ENCODE data around the gene ANXA6. TPM values are rescaled to one million over a fixed set of nuclear protein-coding genes. Genes with fewer than 3 reads are reported as not detected.

Gene ANXA6
- total RNA-seq, 1 donor from 2014 or later = 27.7 TPM

GRCh38 chr5:151154931-151155774 is 2.4 kb downstream of the ANXA6 start:
- DNase-seq (ENCODE audit: low spot score, unreplicated experiment) = no peak
- Mint-ChIP-seq H3K4me3 (ENCODE audit: low read depth) (no peak overlapping the region), H3K4me1 (ENCODE audit: low read depth) (peaks cover 22% of the 10 kb centered on the region), H3K27me3 (peaks cover 20% of the 10 kb centered on the region), H3K9me3 (ENCODE audit: low read depth) (no peaks in the 10 kb centered on the region), H3K36me3 (ENCODE audit: insufficient read depth) (no peaks in the 10 kb centered on the region), H3K27ac (no peak overlapping the region)
- TF ChIP-seq, protein P1, sequence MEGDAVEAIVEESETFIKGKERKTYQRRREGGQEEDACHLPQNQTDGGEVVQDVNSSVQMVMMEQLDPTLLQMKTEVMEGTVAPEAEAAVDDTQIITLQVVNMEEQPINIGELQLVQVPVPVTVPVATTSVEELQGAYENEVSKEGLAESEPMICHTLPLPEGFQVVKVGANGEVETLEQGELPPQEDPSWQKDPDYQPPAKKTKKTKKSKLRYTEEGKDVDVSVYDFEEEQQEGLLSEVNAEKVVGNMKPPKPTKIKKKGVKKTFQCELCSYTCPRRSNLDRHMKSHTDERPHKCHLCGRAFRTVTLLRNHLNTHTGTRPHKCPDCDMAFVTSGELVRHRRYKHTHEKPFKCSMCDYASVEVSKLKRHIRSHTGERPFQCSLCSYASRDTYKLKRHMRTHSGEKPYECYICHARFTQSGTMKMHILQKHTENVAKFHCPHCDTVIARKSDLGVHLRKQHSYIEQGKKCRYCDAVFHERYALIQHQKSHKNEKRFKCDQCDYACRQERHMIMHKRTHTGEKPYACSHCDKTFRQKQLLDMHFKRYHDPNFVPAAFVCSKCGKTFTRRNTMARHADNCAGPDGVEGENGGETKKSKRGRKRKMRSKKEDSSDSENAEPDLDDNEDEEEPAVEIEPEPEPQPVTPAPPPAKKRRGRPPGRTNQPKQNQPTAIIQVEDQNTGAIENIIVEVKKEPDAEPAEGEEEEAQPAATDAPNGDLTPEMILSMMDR (IDR thresholded peaks at IDR 0.05; ENCODE audit: unreplicated experiment) = no peak

DNA sequence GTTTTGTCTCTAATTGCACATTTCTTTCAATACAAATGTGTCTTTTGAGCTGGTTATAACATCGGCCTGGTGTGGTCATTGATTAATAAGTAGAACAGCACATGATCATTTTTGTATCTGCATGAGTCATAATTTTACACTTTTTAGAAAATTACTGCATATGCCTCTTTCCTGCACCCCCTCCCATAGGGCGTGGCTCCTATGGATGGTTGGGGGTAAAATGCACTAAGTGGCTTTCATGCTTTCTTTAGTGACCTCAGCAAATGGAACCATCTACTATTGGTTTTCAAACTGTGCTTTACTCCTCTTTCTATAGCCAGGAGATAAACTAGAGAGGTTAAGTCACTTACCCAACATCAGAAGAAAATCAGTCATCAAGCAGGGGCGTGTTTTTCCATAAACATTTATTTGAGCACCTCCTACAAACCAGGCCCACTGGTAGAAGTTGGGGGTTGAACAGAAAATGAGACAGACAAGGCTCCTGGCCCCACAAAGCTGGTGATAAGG is 3.8 kb downstream of the ANXA6 start:
- H3K27me3 Mint-ChIP-seq = peaks cover 20% of the 10 kb centered on the region
- no peak for DNase-seq (ENCODE audit: low spot score, unreplicated experiment)
- H3K4me1 Mint-ChIP-seq (ENCODE audit: low read depth) = peaks cover 26% of the 10 kb centered on the region
- no peak overlapping the region for H3K27ac Mint-ChIP-seq
- H3K9me3 Mint-ChIP-seq (ENCODE audit: low read depth) = no peaks in the 10 kb centered on the region
- no peak overlapping the region for H3K4me3 Mint-ChIP-seq (ENCODE audit: low read depth)
- H3K36me3 Mint-ChIP-seq (ENCODE audit: insufficient read depth) = no peaks in the 10 kb centered on the region
- TF ChIP-seq, protein P1 (IDR thresholded peaks at IDR 0.05; ENCODE audit: unreplicated experiment) = no peak

- no peak overlapping the region for H3K4me3 Mint-ChIP-seq (ENCODE audit: low read depth)
- peaks cover 21% of the 10 kb centered on the region for H3K4me1 Mint-ChIP-seq (ENCODE audit: low read depth)
- H3K27ac Mint-ChIP-seq = no peak overlapping the region
- H3K9me3 Mint-ChIP-seq (ENCODE audit: low read depth) = no peaks in the 10 kb centered on the region
- TF ChIP-seq, protein P1 (IDR thresholded peaks at IDR 0.05; ENCODE audit: unreplicated experiment) = no peak
- H3K27me3 Mint-ChIP-seq = peaks cover 15% of the 10 kb centered on the region
- DNase-seq (ENCODE audit: low spot score, unreplicated experiment) = no peak
- no peaks in the 10 kb centered on the region for H3K36me3 Mint-ChIP-seq (ENCODE audit: insufficient read depth)
Observed at GRCh38 chr5:151153300-151153699, 4.3 kb downstream of the ANXA6 start.

DNA sequence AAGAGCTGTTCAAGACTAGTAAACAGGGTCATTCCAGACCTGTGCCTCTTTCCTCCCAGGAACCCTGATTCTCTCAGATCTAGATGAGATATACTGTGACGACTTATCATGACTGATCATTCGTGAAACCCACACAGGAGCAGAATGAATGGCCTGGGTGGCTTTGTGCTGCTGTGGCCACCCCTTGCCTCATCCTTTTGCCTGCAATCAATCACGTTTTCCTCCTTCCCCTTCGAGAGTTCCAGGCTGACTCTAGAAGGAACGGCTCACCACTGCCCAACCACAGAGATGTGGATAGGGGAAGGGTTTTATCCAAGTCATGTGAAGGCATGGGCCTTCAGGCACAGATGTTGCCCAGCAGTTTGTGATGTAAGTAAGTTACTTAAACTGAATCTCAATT is 5.8 kb downstream of the ANXA6 start:
- Mint-ChIP-seq H3K36me3 (ENCODE audit: insufficient read depth) (no peaks in the 10 kb centered on the region), H3K4me3 (ENCODE audit: low read depth) (no peak overlapping the region), H3K9me3 (ENCODE audit: low read depth) (no peaks in the 10 kb centered on the region), H3K27me3 (peaks cover 8% of the 10 kb centered on the region), H3K27ac (peak overlapping the region; percentile 31), H3K4me1 (ENCODE audit: low read depth) (peaks cover 16% of the 10 kb centered on the region)
- TF ChIP-seq, protein P1 (IDR thresholded peaks at IDR 0.05; ENCODE audit: unreplicated experiment) = no peak
- DNase-seq (ENCODE audit: low spot score, unreplicated experiment) = no peak

GRCh38 chr5:151151263-151151660 is 6.3 kb downstream of the ANXA6 start:
- Mint-ChIP-seq H3K27ac (no peak overlapping the region), H3K4me1 (ENCODE audit: low read depth) (peaks cover 14% of the 10 kb centered on the region), H3K36me3 (ENCODE audit: insufficient read depth) (no peaks in the 10 kb centered on the region), H3K27me3 (peaks cover 6% of the 10 kb centered on the region), H3K4me3 (ENCODE audit: low read depth) (no peak overlapping the region), H3K9me3 (ENCODE audit: low read depth) (no peaks in the 10 kb centered on the region)
- TF ChIP-seq, protein P1 (IDR thresholded peaks at IDR 0.05; ENCODE audit: unreplicated experiment) = no peak
- DNase-seq (ENCODE audit: low spot score, unreplicated experiment) = no peak
